Measurements from ENCODE around the gene TMOD2.
"Not testable (repeated sequence)": the region's sequence is repeated elsewhere in the genome, so short reads cannot be mapped to it uniquely, and the experiment has no call there.

TMOD2 gene

GRCh38 chr15:51770902-51771301 is 19.5 kb downstream of the TMOD2 start:
- no peak for DNase-seq (ENCODE audit: low read depth in 2 of 3, low spot score in 1 of 3)

- DNase-seq (ENCODE audit: low read depth in 2 of 3, low spot score in 1 of 3), result no peak
These were observed 20.4 kb downstream of the TMOD2 start for GRCh38 chr15:51771773-51772172.

GRCh38 chr15:51774916-51775315 is 23.5 kb downstream of the TMOD2 start:
- DNase-seq (ENCODE audit: low read depth in 2 of 3, low spot score in 1 of 3), result no peak

- peak; percentile 3 to 40 (median 15) for DNase-seq (ENCODE audit: low read depth in 2 of 3, low spot score in 1 of 3)
These were observed 24.8 kb downstream of the TMOD2 start for GRCh38 chr15:51775967-51776816.

GRCh38 chr15:51776952-51777569 is 25.7 kb downstream of the TMOD2 start:
- peak; percentile 31 to 71 (median 45) for DNase-seq (ENCODE audit: low read depth in 2 of 3, low spot score in 1 of 3)

- DNase-seq (ENCODE audit: low read depth in 2 of 3, low spot score in 1 of 3), result no peak
These were observed 29.2 kb downstream of the TMOD2 start for GRCh38 chr15:51780636-51781035.

- no peak for DNase-seq (ENCODE audit: low read depth in 2 of 3, low spot score in 1 of 3)
These were observed 30.1 kb downstream of the TMOD2 start for GRCh38 chr15:51781506-51781905.

GRCh38 chr15:51782357-51782896 is 31.0 kb downstream of the TMOD2 start:
- no peak for DNase-seq (ENCODE audit: low read depth in 2 of 3, low spot score in 1 of 3)

- no peak for DNase-seq (ENCODE audit: low read depth in 2 of 3, low spot score in 1 of 3)
These were observed 32.6 kb downstream of the TMOD2 start for GRCh38 chr15:51783967-51784366.

GRCh38 chr15:51787130-51787529 is 35.7 kb downstream of the TMOD2 start:
- DNase-seq (ENCODE audit: low read depth in 2 of 3, low spot score in 1 of 3), result not testable (repeated sequence)

GRCh38 chr15:51792474-51792873 is 41.1 kb downstream of the TMOD2 start:
- DNase-seq (ENCODE audit: low read depth in 2 of 3, low spot score in 1 of 3), result not testable (repeated sequence)

- DNase-seq (ENCODE audit: low read depth in 2 of 3, low spot score in 1 of 3), result no peak
These were observed 42.3 kb downstream of the TMOD2 start for GRCh38 chr15:51793521-51794305.

GRCh38 chr15:51796847-51797401 is 45.5 kb downstream of the TMOD2 start:
- DNase-seq (ENCODE audit: low read depth in 2 of 3, low spot score in 1 of 3), result no peak

- no peak for DNase-seq (ENCODE audit: low read depth in 2 of 3, low spot score in 1 of 3)
These were observed 46.9 kb downstream of the TMOD2 start for GRCh38 chr15:51798281-51798680.

GRCh38 chr15:51799282-51800252 is 48.2 kb downstream of the TMOD2 start:
- DNase-seq (ENCODE audit: low read depth in 2 of 3, low spot score in 1 of 3), result no peak

GRCh38 chr15:51801391-51801835 is 50.0 kb downstream of the TMOD2 start:
- no peak for DNase-seq (ENCODE audit: low read depth in 2 of 3, low spot score in 1 of 3)

- DNase-seq (ENCODE audit: low read depth in 2 of 3, low spot score in 1 of 3), result no peak
These were observed 51.2 kb downstream of the TMOD2 start for GRCh38 chr15:51802593-51802992.

GRCh38 chr15:51803965-51804364 is 52.6 kb downstream of the TMOD2 start:
- DNase-seq (ENCODE audit: low read depth in 2 of 3, low spot score in 1 of 3), result no peak

- DNase-seq (ENCODE audit: low read depth in 2 of 3, low spot score in 1 of 3), result no peak
These were observed 54.7 kb downstream of the TMOD2 start for GRCh38 chr15:51806123-51806522.

GRCh38 chr15:51809457-51809856 is 58.1 kb downstream of the TMOD2 start:
- DNase-seq (ENCODE audit: low read depth in 2 of 3, low spot score in 1 of 3), result no peak

All from stimulated activated CD4-positive, alpha-beta T cell treated with anti-CD3 and anti-CD28 coated beads, Interleukin-12 subunit alpha, Interleukin-12 subunit beta, amount 100 ng/mL, for 48 hours (primary cell).